AG04449 (cell line): ENCODE measurements around the gene ADIPOR1.
"Not testable (repeated sequence)": the region's sequence is repeated elsewhere in the genome, so short reads cannot be mapped to it uniquely, and the experiment has no call there.

Experiments
- CTCF ChIA-PET: fragments of 350-600 bp; formaldehyde crosslinking; extraction: SDS; loops from one replicate; lab custom pipeline; 2021; ENCODE audit warnings: antibody characterized with exemption; lab: Yijun Ruan, JAX
- POLR2A ChIA-PET: fragments of 400-600, 350-600 bp; formaldehyde crosslinking; extraction: SDS; loops from one replicate; lab custom pipeline; 2020; ENCODE audit warnings: antibody characterized with exemption, inconsistent platforms; lab: Yijun Ruan, JAX
- DNase-seq: peaks from one replicate; pipeline ENCODE4 v3.0.0-alpha.2; 2010; ENCODE audit warnings: low read depth, low spot score
- H3K4me3 ChIP-seq: 2 replicates; pipeline ENCODE4 v1.5.1; 2011; ENCODE audit warnings: low read depth, mild to moderate bottlenecking, control low read depth, low read length
- CTCF ChIP-seq: IDR thresholded peaks from one replicate; pipeline ENCODE4 v1.5.1; 2011; ENCODE audit warnings: mild to moderate bottlenecking, moderate library complexity, low read length, control low read depth, inconsistent platforms; ENCODE audit not compliant: insufficient read depth; ENCODE audit errors: missing control alignments

Gene ADIPOR1

GRCh38 chr1:202938287-202938925 lies 19.7 kb downstream of the ADIPOR1 start:
- CTCF ChIA-PET = interaction anchor here (1.8 to 1.9 kb wide), 2 partner anchors 13 to 61 kb away, joined by 4 to 6 read pairs; no protein-coding TSS in a partner anchor
- no peak for DNase-seq
- POLR2A ChIA-PET = no interaction called here
- no peak overlapping the region for H3K4me3 ChIP-seq
- TF ChIP-seq CTCF = no peak

DNA sequence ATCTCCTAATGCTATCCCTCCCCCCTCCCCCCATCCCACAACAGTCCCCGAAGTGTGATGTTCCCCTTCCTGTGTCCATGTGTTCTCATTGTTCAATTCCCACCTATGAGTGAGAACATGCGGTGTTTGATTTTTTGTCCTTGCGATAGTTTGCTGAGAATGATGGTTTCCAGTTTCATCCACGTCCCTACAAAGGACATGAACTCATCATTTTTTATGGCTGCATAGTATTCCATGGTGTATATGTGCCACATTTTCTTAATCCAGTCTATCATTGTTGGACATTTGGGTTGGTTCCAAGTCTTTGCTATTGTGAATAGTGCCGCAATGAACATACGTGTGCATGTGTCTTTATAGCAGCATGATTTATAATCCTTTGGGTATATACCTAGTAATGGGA lies 21.7 kb downstream of the ADIPOR1 start:
- CTCF ChIA-PET, POLR2A ChIA-PET, H3K4me3 ChIP-seq, DNase-seq: not testable (repeated sequence)

DNA sequence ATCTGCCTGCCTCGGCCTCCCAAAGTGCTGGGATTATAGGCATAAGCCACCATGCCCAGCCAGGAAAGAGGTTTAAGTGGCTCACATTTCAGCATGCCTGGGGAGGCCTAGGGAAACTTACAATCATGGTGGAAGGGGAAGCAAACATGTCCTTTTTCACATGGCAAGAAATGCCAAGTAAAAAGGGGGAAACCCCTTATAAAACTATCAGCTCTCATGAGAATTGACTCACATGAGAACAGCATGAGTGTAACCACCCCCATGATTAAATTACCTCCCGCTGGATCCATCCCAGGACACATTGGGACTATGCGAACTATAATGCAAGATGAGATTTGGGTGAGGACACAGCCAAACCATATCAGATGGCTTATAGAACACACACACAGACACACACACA lies 22.3 kb downstream of the ADIPOR1 start:
- POLR2A ChIA-PET = no interaction called here
- no peak for DNase-seq
- H3K4me3 ChIP-seq = no peak overlapping the region
- CTCF ChIA-PET = no interaction called here
- no peak for TF ChIP-seq CTCF

GRCh38 chr1:202934755-202935154 lies 23.4 kb downstream of the ADIPOR1 start:
- POLR2A ChIA-PET = no interaction called here
- TF ChIP-seq CTCF = no peak
- CTCF ChIA-PET = no interaction called here
- no peak for DNase-seq
- no peak overlapping the region for H3K4me3 ChIP-seq

- no peak for TF ChIP-seq CTCF
- ChIA-PET CTCF (no interaction called here), POLR2A (no interaction called here)
- no peak for DNase-seq
- no peak overlapping the region for H3K4me3 ChIP-seq
Measured at GRCh38 chr1:202932476-202932875, 25.6 kb downstream of the ADIPOR1 start.

DNA sequence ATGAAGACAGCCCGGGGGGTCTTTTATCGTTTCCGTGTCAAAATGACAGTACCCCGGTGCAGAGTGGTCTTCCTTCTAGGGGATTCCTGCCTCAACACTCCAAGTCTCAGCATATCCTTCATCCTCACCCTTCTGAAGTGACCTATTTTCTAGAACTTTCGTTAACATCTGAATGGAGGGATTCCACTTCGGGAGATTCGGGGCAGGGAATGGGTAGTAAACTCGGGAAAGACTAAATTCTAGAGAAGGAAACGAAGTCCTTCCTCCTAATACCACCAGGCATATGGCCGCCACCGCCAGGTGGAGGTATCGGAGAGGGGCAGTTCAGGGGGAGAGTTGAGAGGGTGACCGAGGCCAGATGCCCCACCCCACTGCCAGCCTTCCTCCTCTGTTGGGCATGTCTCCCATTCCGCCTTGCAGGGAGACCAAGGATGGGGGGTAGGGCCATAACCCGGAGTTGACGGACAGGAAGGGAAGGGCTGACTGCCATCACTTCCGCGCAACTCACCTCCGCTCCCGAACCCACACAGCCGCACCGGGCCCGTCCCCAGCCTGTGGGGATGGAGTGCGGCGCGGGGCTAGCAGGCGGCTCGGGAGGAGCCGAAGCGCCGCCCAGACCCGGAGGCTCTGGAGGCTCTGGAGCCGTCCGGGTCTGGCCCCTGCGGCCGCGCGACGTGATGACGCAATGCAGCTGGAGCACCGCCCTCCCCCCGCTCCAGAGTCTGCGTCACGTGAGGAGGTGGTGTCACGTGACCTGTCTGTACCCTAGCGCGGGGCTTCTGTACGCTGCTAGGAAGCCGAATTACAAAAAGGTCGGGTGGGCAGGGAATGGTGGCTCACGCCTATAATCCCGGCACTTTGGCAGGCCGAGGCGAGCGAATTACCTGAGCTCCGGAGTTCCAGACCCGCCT lies 31.3 kb downstream of the ADIPOR1 start, which contains the start of gene KLHL12:
KLHL12 (minus strand) TSS at position 654 of the 911 bp plus-strand sequence. CDS start 2,072 bp downstream, outside the sequence.
- CTCF ChIA-PET = interaction anchor here (0.8 to 1.6 kb wide), 5 partner anchors 11 to 68 kb away, joined by 3 to 7 read pairs (median 4); partner anchors contain the start of gene CYB5R1
- peak; percentile 63 for TF ChIP-seq CTCF
- peak within 1 kb of the TSS; percentile 96 for H3K4me3 ChIP-seq
- peak; percentile 60 for DNase-seq
- POLR2A ChIA-PET = interaction anchor here (1.2 kb wide), 1 partner anchor 80 kb away, joined by 4 read pairs; the partner anchor contains the start of gene TMEM183A
